Hepatocyte (in vitro differentiated cells): ENCODE measurements around the gene MAPK8IP3.

Source experiments
- CTCF ChIP-seq: fragments of 200-600 bp; sonication (generic); IDR thresholded peaks from 2 replicates; pipeline ENCODE4 v1.5.1; 2016; ENCODE audit warnings: antibody characterized with exemption, mild to moderate bottlenecking; ENCODE audit not compliant: poor library complexity
- EZH2 ChIP-seq: fragments of 200-600 bp; sonication (generic); IDR thresholded peaks from 2 replicates; pipeline ENCODE4 v1.6.1; 2016; ENCODE audit warnings: antibody characterized with exemption, mild to moderate bottlenecking, borderline replicate concordance
- EZH2phosphoT487 ChIP-seq: fragments of 200-600 bp; sonication (generic); IDR thresholded peaks from one replicate; pipeline ENCODE4 v1.6.1; 2018; ENCODE audit warnings: antibody characterized with exemption, mild to moderate bottlenecking, low read depth, moderate library complexity; ENCODE audit not compliant: unreplicated experiment, severe bottlenecking

- TF ChIP-seq CTCF (no peak), EZH2phosphoT487 (no peak), EZH2 (no peak)
Measured at GRCh38 chr16:1657841-1658240, 48.2 kb upstream of the MAPK8IP3 start.
